B cell (primary cell): ENCODE data around the gene GRID2. TPM values are rescaled to one million over a fixed set of nuclear protein-coding genes. Genes with fewer than 3 reads are reported as not detected.

Source experiments
- ATAC-seq: fragments of 200-7000 bp; cut with Tn5 transposase; one replicate; pipeline ENCODE4 v1.10.0; 2021; ENCODE audit warnings: low read depth, mild to moderate bottlenecking, moderate number of reproducible peaks, moderate library complexity
- CTCF ChIA-PET: fragments of 350-600 bp; sonication (Branson Sonifier 250); formaldehyde crosslinking; loops from one replicate; lab custom pipeline; 2021; ENCODE audit warnings: antibody characterized with exemption, inconsistent platforms; lab: Charles Lee
- POLR2A ChIA-PET: fragments of 350-600 bp; sonication (Branson Sonifier 250); formaldehyde crosslinking; loops from one replicate; lab custom pipeline; 2021; ENCODE audit warnings: antibody characterized with exemption; lab: Charles Lee
- DNase-seq: peaks from one replicate; pipeline ENCODE4 v3.0.0; 2013
- H2AFZ ChIP-seq: 2 replicates; pipeline ENCODE4 v1.6.1; 2012; ENCODE audit warnings: mild to moderate bottlenecking, low read depth, low read length; ENCODE audit not compliant: insufficient read depth, poor library complexity, severe bottlenecking
- H3K27ac ChIP-seq, 2 donors: 1 replicate in 1 of 2; 2 replicates in 1 of 2; pipeline ENCODE4 v1.5.1; 2012 to 2013; ENCODE audit warnings: low read length in 2 of 2, mild to moderate bottlenecking in 2 of 2, moderate library complexity in 1 of 2
- H3K27me3 ChIP-seq, 4 experiments: fragments of 200-600 bp in 1 of 4; sonication (generic) in 1 of 4; replicated peaks in 1 of 4; 1 replicate in 2 of 4; 2 replicates in 2 of 4; pipeline versions ENCODE4 v1.6.1 to v1.7.0; 2013 to 2016; ENCODE audit warnings: low read length in 3 of 4, mild to moderate bottlenecking in 2 of 4, mixed read lengths in 1 of 4, moderate library complexity in 1 of 4; ENCODE audit not compliant: insufficient read depth in 4 of 4, control insufficient read depth in 3 of 4; ENCODE audit errors: control extremely low read depth in 1 of 4
- H3K36me3 ChIP-seq, 2 experiments: replicated peaks in 1 of 2; 1 replicate in 1 of 2; 2 replicates in 1 of 2; pipeline versions ENCODE4 v1.6.1 to v1.7.1; 2013; ENCODE audit warnings: low read length in 1 of 2; ENCODE audit not compliant: insufficient read depth in 2 of 2, control insufficient read depth in 1 of 2; ENCODE audit errors: control extremely low read depth in 1 of 2, extremely low read depth in 1 of 2
- H3K4me1 ChIP-seq, 2 donors: fragments of 200-600 bp in 1 of 2; sonication (generic) in 1 of 2; 1 replicate in 1 of 2; 2 replicates in 1 of 2; pipeline versions ENCODE4 v1.5.1 to v1.6.1; 2013 to 2017; ENCODE audit warnings: low read length in 2 of 2; ENCODE audit not compliant: control insufficient read depth in 2 of 2, insufficient read depth in 2 of 2
- H3K4me2 ChIP-seq: replicated peaks from 2 replicates; pipeline ENCODE3; 2012; ENCODE audit warnings: mild to moderate bottlenecking, low read depth, low read length; ENCODE audit not compliant: poor library complexity, severe bottlenecking
- H3K4me3 ChIP-seq, 5 experiments: fragments of 200-600 bp in 1 of 5; sonication (generic) in 1 of 5; 1 replicate in 3 of 5; 2 replicates in 2 of 5; pipeline versions ENCODE4 v1.5.1 to v1.7.0; 2011 to 2016; ENCODE audit warnings: low read length in 4 of 5, mild to moderate bottlenecking in 4 of 5, low read depth in 2 of 5, control low read depth in 1 of 5, moderate library complexity in 1 of 5; ENCODE audit not compliant: insufficient read depth in 1 of 5; ENCODE audit errors: control extremely low read depth in 1 of 5, extremely low read depth in 1 of 5
- H3K79me2 ChIP-seq: fragments of 200-600 bp; sonication (generic); one replicate; pipeline ENCODE4 v1.6.0; 2016; ENCODE audit warnings: low read length; ENCODE audit not compliant: control insufficient read depth, insufficient read depth
- H3K9ac ChIP-seq: fragments of 200-600 bp; sonication (generic); 2 replicates; pipeline ENCODE4 v1.6.1; 2017; ENCODE audit warnings: mild to moderate bottlenecking, low read length, moderate library complexity
- H3K9me3 ChIP-seq, 3 donors: one replicate each; pipeline versions ENCODE4 v1.6.1 to v1.7.1; 2013; ENCODE audit warnings: low read length in 2 of 3; ENCODE audit not compliant: control insufficient read depth in 2 of 3, insufficient read depth in 1 of 3; ENCODE audit errors: control extremely low read depth in 1 of 3
- H4K20me1 ChIP-seq: 2 replicates; pipeline ENCODE4 v1.6.0; 2012; ENCODE audit warnings: mild to moderate bottlenecking, low read length; ENCODE audit not compliant: insufficient read depth, control insufficient read depth, poor library complexity, severe bottlenecking
- H3K27ac Mint-ChIP-seq: one replicate; pipeline ENCODE4 v1.8.0; 2021; ENCODE audit warnings: mixed read lengths
- H3K27me3 Mint-ChIP-seq: one replicate; pipeline ENCODE4 v1.8.0; 2021; ENCODE audit warnings: mixed read lengths
- H3K4me1 Mint-ChIP-seq: one replicate; pipeline ENCODE4 v1.8.0; 2021; ENCODE audit warnings: mixed read lengths
- H3K4me3 Mint-ChIP-seq: one replicate; pipeline ENCODE4 v1.8.0; 2021; ENCODE audit warnings: mixed read lengths
- H3K9me3 Mint-ChIP-seq: one replicate; pipeline ENCODE4 v1.8.0; 2022; ENCODE audit warnings: mixed read lengths; ENCODE audit not compliant: insufficient read depth
- EZH2 ChIP-seq: IDR thresholded peaks from 2 replicates; pipeline ENCODE4 v1.6.1; 2012; ENCODE audit warnings: borderline replicate concordance, low read depth, mild to moderate bottlenecking, moderate library complexity, low read length; ENCODE audit not compliant: insufficient read depth, poor library complexity, severe bottlenecking
- WGBS: methylation state at CpG from one replicate; pipeline ENCODE4 v1.1.5; 2013; ENCODE audit warnings: missing lambda C conversion rate; ENCODE audit not compliant: insufficient coverage; 5-methylcytosine and 5-hydroxymethylcytosine counted together
- intact Hi-C: fragments of 100-400 bp; cut with micrococcal nuclease; formaldehyde crosslinking; loops from one replicate; pipeline ENCODE4 v1.10.0; 2022
- polyA plus RNA-seq: library from polyadenylated mRNA; depleted of rRNA; stranded (reverse); fragments of >200 nt; gene quantifications from 2 replicates; pipeline ENCODE4 v1.2.3, GENCODE V29; 2012
- total RNA-seq, 2 donors: library from RNA; stranded (reverse); fragments of 120-200 nt in 1 of 2; gene quantifications; 1 replicate in 1 of 2; 2 replicates in 1 of 2; pipeline versions ENCODE4 v1.2.3 to v1.2.4, GENCODE V29; 2013 to 2022
- TF ChIP-seq, protein P1 (sequence below): fragments of 200-600 bp; IDR thresholded peaks from one replicate; pipeline ENCODE4 v1.8.0; 2022; ENCODE audit warnings: antibody characterized with exemption, mild to moderate bottlenecking

GRID2 gene
- total and polyA plus RNA-seq, 2 donors (not counting 1 experiment from before 2014, with no cell fraction given) = not detected

DNA sequence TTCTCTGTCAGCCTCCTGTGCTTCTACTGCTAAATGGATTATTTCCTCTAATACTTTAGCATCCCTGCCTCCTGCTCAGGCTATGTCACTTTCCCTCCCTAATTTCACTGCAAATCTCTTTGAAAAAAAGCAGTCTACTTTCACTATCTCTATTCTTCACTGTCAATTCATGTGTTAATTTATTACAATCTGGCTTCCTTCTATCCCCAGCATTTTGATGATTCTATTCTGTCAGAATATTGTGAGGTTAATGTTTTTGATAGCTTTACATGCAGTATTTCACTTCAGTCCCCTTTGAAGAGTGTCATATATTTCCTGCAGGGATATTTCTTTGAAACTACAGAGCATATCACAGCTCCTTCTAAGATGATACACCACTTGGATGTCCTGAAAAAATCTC lies 203.2 kb downstream of the GRID2 start:
- H3K79me2 ChIP-seq = no peaks in the 10 kb centered on the region
- DNase-seq (no peak), ATAC-seq (no peak)
- H2AFZ ChIP-seq = no peak overlapping the region
- CTCF ChIA-PET = no interaction called here
- no peak overlapping the region for H3K4me3 ChIP-seq
- POLR2A ChIA-PET = no interaction called here
- intact Hi-C loops = no loop called here
- TF ChIP-seq, protein P1, sequence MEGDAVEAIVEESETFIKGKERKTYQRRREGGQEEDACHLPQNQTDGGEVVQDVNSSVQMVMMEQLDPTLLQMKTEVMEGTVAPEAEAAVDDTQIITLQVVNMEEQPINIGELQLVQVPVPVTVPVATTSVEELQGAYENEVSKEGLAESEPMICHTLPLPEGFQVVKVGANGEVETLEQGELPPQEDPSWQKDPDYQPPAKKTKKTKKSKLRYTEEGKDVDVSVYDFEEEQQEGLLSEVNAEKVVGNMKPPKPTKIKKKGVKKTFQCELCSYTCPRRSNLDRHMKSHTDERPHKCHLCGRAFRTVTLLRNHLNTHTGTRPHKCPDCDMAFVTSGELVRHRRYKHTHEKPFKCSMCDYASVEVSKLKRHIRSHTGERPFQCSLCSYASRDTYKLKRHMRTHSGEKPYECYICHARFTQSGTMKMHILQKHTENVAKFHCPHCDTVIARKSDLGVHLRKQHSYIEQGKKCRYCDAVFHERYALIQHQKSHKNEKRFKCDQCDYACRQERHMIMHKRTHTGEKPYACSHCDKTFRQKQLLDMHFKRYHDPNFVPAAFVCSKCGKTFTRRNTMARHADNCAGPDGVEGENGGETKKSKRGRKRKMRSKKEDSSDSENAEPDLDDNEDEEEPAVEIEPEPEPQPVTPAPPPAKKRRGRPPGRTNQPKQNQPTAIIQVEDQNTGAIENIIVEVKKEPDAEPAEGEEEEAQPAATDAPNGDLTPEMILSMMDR = no peak
- TF ChIP-seq EZH2 = no peak
- no peaks in the 10 kb centered on the region for H3K4me1 ChIP-seq
- H3K36me3 ChIP-seq = no peaks in the 10 kb centered on the region
- no peak overlapping the region for H3K4me2 ChIP-seq
- H3K4me3 Mint-ChIP-seq = no peak overlapping the region
- no peak overlapping the region for H3K27ac Mint-ChIP-seq
- H3K27me3 Mint-ChIP-seq = no peaks in the 10 kb centered on the region
- no peaks in the 10 kb centered on the region for H3K9me3 ChIP-seq
- no peaks in the 10 kb centered on the region for H4K20me1 ChIP-seq
- H3K27me3 ChIP-seq = no peaks in the 10 kb centered on the region
- H3K9ac ChIP-seq = no peak overlapping the region
- H3K27ac ChIP-seq = no peak overlapping the region
- peaks cover 2% of the 10 kb centered on the region for H3K9me3 Mint-ChIP-seq
- no peaks in the 10 kb centered on the region for H3K4me1 Mint-ChIP-seq

DNA sequence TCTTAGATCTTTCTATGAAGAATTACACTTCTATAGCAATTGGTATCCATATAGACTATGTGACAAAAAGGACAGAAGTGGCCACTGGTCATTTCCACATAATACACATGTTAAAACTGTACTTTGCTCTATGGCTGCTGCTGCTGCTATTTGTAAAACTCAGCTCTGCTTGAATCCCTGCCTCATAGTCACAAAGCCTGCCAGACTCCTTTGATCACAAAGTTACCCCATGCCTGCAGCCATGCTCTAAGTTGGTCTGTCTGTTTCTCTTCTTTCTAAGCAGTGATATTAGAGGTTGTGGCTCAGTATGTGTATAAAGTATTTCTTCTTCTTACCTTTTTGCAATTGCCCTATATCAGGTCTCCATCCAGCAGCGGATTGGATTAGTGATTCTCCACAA lies 210.9 kb downstream of the GRID2 start:
- no peak overlapping the region for H2AFZ ChIP-seq
- no peak overlapping the region for H3K4me2 ChIP-seq
- WGBS = no CpG with 5 or more reads among the region's 1 CpG
- no peak overlapping the region for H3K9ac ChIP-seq
- no peaks in the 10 kb centered on the region for H3K79me2 ChIP-seq
- POLR2A ChIA-PET = no interaction called here
- ATAC-seq (no peak), DNase-seq (no peak)
- Mint-ChIP-seq H3K27ac (no peak overlapping the region), H3K27me3 (no peaks in the 10 kb centered on the region), H3K4me3 (no peak overlapping the region), H3K4me1 (no peaks in the 10 kb centered on the region), H3K9me3 (peaks cover 4% of the 10 kb centered on the region)
- no peak overlapping the region for H3K4me3 ChIP-seq
- CTCF ChIA-PET = no interaction called here
- H3K27ac ChIP-seq = no peak overlapping the region
- no peaks in the 10 kb centered on the region for H3K27me3 ChIP-seq
- no peaks in the 10 kb centered on the region for H3K36me3 ChIP-seq
- no peaks in the 10 kb centered on the region for H4K20me1 ChIP-seq
- TF ChIP-seq EZH2 = no peak
- TF ChIP-seq, protein P1 = no peak
- H3K9me3 ChIP-seq = no peaks in the 10 kb centered on the region
- H3K4me1 ChIP-seq = no peaks in the 10 kb centered on the region
- intact Hi-C loops = no loop called here
